CD4-positive, alpha-beta T cell treated with Interleukin-6 for 4 hours (primary cell): ENCODE measurements around the gene RBM3.
"Not testable (repeated sequence)": the region's sequence is repeated elsewhere in the genome, so short reads cannot be mapped to it uniquely, and the experiment has no call there.

Source experiments
- DNase-seq: peaks from one replicate; pipeline ENCODE4 v3.0.0-alpha.2; 2020; ENCODE audit warnings: mixed read lengths

Gene RBM3

GRCh38 chrX:48574270-48575266, at the start of gene RBM3:
Gene RBM3, plus strand, starts transcription at chrX:48574484. Its CDS starts 697 bp downstream, at chrX:48575181.
- peak; percentile 93 for DNase-seq

GRCh38 chrX:48525853-48526252, 48.4 kb upstream of the RBM3 start:
- DNase-seq = not testable (repeated sequence)

DNA sequence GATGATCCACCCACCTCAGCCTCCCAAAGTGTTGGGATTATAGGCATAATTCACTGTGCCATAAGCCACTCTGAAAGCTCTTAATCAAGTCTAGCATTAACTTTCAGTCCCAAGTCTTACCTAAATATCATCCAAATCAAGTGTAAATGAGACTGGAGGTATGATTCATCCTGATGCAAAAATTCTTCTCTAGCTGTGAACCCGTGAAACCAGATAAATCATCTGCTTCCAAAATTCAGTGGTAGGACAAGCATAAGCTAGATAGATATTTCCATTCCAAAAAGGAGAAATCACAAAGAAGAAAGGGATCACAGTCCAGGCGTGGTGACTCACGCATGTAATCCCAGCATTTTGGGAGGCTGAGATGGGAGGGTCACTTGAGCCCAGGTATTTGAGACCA, 43.5 kb upstream of the RBM3 start:
- no peak for DNase-seq

DNA sequence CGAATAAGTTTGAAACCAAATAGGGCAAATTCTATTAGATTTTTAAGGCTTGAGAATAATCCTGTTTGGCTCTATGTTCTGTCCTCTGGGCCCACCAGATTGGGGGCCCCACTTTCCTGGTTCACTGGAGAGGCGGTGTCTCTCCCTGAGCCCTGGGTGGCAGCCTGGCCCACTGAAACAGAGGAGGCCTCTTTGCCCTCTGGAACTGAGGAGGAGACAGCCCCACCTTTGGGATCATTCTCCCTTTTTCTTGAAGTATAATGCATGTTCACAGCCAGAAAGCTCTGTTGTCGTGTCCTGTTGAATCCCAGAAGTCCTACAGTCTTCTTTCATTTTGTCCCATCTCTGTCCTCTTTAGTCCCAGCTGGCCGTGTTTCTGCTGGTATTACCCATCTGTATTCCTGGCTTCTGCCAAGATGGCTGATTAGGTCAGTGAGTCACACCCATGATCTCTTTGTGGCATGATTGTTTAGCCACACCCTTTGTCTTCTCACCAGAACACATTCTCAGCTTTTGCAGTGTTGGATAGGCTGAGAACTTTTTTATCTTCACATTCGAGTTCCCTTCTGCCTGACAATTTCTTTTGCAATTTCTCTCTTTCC, 42.8 kb upstream of the RBM3 start:
- DNase-seq = peak; percentile 13

- no peak for DNase-seq
Measured at GRCh38 chrX:48532161-48532560, 42.1 kb upstream of the RBM3 start.

DNA sequence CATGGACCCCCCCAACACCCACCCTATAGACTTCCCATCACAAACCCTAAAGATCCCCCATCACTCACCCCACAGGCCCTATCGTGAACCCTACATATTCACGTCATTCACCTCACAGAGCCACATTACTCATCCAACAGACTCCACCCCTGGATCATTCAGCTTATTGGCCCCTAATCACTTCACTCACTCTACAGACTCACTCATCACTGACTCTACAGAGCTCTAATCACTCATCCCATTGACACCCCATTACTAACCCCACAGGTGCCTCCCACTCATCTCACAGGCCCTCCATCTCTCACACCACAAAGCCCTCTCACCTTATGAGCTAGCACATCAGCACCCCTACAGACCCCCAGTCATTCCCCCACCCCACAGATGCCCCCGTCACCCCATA, 41.1 kb upstream of the RBM3 start:
- DNase-seq = no peak

DNA sequence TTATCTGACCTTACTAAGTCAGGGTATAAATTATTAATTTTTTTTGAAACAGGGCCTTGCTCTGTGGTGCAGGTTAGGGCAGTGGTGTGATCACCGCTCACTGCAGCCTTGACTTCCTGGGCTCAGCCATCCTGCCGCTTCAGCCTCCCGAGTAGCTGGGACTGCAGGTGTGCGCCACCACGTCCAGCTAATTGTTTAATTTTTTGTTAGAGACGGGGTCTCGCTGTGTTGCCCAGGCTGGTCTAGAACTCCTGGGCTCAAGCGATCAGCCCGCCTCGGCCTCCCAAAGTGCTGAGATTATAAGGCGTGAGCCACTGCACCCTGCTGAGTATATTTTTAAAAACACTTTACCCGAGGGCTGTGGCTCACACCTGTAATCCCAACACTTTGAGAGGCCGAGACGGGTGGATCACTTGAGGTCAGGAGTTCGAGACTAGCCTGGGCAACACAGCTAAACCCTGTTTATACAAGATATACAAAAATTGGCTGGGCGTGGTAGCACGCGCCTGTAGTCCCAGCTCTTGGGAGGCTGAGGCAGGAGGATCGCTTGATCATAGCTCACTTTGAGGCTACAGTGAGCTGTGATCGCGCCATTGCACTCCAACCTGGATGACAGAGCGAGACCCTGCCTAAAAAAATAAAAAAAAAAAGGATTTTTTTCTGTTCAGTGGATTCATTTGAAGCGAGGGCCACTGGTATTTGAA, 35.5 kb upstream of the RBM3 start:
- no peak for DNase-seq

DNA sequence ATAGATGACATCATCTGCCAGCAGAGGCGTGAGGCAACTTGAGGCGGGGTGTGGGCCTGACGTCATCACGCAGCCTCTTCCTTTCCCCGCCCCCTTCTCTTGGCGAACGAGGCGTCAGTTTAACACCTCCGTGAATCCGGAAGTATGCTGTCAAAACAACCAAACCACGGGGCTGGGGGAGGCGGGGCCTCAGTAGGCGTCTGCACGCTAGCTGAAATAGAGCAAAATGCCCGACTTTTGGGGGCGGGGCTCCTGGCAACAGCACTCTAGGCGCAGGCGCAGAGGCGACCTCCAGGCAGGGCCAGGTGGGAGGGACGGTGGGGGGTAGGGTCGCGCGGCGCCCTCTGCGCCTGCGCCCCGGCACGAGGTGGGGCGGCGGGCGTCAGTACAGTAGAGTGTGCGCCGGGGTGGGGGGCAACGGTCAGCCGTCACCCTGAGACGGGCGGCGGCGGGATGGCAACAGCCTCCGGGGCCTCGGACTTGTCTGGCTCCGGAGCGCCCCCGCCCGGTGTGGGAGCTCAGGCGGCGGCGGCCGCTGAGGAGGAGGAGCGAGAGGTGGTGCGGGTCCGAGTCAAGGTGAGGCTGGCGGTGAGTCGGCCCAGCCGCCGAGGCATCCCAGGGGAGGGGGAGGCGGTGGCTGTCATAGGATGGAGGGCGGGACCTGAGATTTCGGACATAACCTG, 34.8 kb upstream of the RBM3 start, which contains the start of gene TBC1D25:
Gene TBC1D25, plus strand, starts transcription at position 370 of the 683 bp plus-strand sequence. Its CDS starts 84 bp downstream, at position 454.
- peak; percentile 98 for DNase-seq

- DNase-seq = no peak
Measured at GRCh38 chrX:48540028-48540375, 34.3 kb upstream of the RBM3 start.

- no peak for DNase-seq
Measured at GRCh38 chrX:48540480-48540879, 33.8 kb upstream of the RBM3 start.

DNA sequence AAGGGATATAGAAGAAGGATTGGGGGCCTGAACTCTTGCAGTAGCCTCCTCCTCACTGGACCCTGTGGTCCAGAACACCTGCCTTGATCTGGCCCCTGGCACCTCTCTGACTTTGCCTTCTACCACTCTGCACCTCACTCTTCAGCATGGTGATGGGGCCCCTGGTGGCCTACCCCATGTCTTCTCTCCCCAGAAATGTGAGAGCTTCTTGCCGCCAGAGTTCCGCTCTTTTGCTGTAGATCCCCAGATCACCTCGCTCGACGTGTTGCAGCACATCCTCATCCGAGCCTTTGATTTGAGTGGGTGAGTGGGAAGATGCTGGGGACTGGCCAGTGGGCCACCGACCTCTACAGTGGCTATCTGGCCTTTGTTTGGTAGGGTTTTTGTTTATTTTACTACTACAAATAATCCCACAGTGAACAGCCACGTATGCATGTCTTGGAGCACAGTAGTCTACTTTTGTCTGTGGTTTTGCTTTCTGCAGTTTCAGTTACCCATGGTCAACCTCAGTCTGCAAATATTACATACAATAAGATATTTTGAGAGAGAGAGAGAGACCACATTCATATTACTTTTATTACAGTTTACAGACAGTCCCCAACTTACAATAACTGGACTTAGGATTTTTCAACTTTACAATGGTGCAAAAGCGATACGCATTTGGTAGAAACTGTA, 33.0 kb upstream of the RBM3 start:
- no peak for DNase-seq

DNA sequence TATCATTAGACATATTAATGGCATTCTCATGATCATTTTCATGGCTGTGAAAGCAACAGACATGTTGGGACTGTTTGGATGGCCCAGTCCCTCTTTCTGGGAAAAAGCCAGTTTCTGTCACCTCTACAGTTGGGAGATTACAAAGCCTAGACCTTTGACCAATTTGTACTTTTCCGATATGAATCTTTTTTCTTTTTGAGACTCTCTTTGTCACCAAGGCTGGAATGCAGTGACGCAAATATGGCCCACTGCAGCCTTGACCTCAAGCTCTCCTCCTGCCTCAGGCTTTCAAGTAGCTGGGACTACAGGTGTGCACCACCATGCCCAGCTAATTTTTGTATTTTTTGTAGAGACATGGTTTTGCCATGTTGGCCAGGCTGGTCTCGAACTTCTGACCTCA, 25.4 kb upstream of the RBM3 start:
- no peak for DNase-seq

- DNase-seq = not testable (repeated sequence)
Measured at GRCh38 chrX:48555731-48556325, 18.5 kb upstream of the RBM3 start.

GRCh38 chrX:48558271-48558670, 16.0 kb upstream of the RBM3 start:
- no peak for DNase-seq

DNA sequence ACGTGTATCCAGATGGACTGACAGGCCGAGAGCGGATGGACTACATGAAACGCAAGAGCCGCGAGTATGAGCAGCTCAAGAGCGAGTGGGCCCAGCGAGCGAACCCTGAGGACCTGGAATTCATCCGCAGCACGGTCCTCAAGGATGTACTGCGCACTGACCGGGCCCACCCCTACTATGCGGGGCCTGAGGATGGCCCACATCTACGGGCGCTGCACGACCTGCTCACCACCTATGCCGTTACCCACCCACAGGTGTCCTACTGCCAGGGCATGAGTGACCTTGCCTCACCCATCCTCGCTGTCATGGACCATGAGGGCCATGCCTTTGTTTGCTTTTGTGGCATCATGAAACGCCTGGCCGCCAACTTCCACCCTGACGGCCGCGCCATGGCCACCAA, 14.6 kb upstream of the RBM3 start:
- no peak for DNase-seq

DNA sequence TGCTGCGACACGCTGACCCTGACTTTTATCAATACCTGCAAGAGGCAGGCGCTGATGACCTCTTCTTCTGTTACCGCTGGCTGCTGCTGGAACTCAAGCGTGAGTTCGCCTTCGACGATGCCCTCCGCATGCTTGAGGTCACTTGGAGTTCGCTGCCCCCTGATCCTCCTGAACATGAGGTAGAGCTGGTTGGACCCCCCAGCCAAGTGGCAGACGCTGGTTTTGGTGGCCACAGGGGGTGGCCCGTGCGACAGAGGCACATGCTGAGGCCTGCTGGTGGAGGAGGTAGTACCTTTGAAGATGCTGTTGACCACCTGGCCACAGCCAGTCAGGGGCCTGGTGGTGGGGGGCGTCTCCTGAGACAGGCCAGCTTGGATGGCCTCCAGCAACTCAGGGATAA, 14.2 kb upstream of the RBM3 start:
- DNase-seq = no peak

DNA sequence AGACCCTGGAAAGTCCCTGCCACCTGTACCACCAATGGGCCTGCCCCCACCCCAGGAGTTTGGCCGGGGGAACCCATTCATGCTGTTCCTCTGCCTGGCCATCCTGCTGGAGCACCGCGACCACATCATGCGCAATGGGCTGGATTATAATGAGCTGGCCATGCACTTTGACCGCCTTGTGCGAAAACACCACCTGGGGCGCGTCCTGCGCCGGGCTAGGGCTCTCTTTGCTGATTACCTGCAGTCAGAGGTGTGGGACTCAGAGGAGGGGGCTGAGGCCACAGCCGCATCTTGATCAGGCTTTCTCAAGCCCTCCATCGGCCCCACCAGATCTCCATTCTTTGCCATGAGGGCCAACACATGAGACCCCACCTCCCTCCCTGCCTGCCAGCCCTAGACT, 13.6 kb upstream of the RBM3 start:
- DNase-seq = no peak

DNA sequence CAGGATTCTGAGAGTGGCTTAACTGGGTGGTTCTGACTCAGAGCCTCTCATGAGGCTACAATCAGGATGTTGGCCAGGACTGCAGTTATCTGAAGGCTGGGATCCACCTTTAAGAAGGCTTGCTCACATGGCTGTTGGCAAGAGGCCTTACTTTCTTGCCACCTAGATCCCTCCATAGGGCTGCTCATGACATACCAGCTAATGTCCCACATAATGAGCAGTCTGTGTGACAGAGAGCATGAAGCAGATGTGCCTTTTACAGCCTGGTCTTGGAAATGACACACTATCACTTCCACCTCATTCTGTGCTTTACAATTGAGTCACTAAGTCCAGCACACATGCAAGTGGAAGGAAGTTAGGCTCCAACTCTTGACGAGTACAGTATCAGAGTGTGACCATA, 4.3 kb upstream of the RBM3 start:
- no peak for DNase-seq

DNA sequence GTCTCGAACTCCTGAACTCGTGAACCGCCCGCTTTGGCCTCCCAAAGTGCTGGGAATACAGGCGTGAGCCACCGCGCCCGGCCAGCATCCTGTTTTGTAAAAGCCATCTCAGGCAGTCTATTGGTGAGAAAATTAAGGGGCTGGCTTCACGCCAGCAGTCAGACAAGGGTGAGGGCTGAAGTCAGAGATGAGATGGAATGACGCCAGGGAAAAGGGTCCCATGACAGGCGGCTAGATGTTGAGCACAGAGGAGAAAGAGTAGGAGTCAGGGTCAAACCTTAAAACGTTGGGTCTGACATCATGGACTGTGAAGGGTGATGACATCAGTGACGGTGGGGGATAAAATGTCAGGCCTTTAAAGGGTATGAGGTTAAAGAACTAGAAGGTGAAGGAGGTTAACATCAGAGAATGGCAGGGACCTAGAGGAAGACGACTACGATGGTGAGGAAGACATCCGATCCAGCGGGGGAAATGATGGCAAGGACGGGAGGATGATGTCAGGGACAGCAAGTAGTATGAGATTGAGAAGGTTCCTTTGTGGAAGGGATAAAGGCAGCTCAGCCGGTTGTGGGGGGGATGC, 504 bp upstream of the RBM3 start:
- peak; percentile 20 for DNase-seq

- DNase-seq = no peak
Measured at GRCh38 chrX:48575642-48576041, 1.4 kb downstream of the RBM3 start.

- DNase-seq = no peak
Measured at GRCh38 chrX:48576108-48576507, 1.8 kb downstream of the RBM3 start.
